C4-2B (cell line): Measurements from ENCODE around the gene MUC5AC.

Experiments used
- H3K27ac ChIP-seq: fragments of 450-650 bp; 2 replicates; pipeline ENCODE4 v1.5.1; 2017
- CTCF ChIP-seq: fragments of 450-650 bp; conservative IDR thresholded peaks from 2 replicates; pipeline ENCODE4 v1.5.1; 2017; ENCODE audit warnings: mild to moderate bottlenecking
- ZFX ChIP-seq: fragments of 450-650 bp; IDR thresholded peaks from 2 replicates; pipeline ENCODE4 v1.6.1; 2017

The MUC5AC gene

GRCh38 chr11:1226986-1227550 is 69.3 kb downstream of the MUC5AC start:
- no peak overlapping the region for H3K27ac ChIP-seq
- TF ChIP-seq CTCF: no peak; the same call in 1 of the 2 replicates
- no peak for TF ChIP-seq ZFX

- TF ChIP-seq CTCF (no peak), ZFX (no peak)
- H3K27ac ChIP-seq: no peak overlapping the region
Measured at GRCh38 chr11:1227551-1228100, 69.9 kb downstream of the MUC5AC start.

- no peak overlapping the region for H3K27ac ChIP-seq
- TF ChIP-seq ZFX (no peak), CTCF (no peak)
Measured at GRCh38 chr11:1228101-1228821, 70.5 kb downstream of the MUC5AC start.

GRCh38 chr11:1228921-1229451 is 71.2 kb downstream of the MUC5AC start:
- H3K27ac ChIP-seq: no peak overlapping the region
- no peak for TF ChIP-seq CTCF
- no peak for TF ChIP-seq ZFX

- TF ChIP-seq ZFX (no peak), CTCF (no peak)
- H3K27ac ChIP-seq: no peak overlapping the region
Measured at GRCh38 chr11:1229471-1230120, 71.8 kb downstream of the MUC5AC start.

GRCh38 chr11:1230121-1230455 is 72.3 kb downstream of the MUC5AC start:
- TF ChIP-seq CTCF (no peak), ZFX (no peak)
- no peak overlapping the region for H3K27ac ChIP-seq
